EL (cell line): ENCODE results near the gene P3H2.
"Not testable (repeated sequence)": the region's sequence is repeated elsewhere in the genome, so short reads cannot be mapped to it uniquely, and the experiment has no call there.

Experiments
- DNase-seq: peaks from one replicate; pipeline ENCODE4 v3.0.0-alpha.2; 2016

P3H2 gene, protein sequence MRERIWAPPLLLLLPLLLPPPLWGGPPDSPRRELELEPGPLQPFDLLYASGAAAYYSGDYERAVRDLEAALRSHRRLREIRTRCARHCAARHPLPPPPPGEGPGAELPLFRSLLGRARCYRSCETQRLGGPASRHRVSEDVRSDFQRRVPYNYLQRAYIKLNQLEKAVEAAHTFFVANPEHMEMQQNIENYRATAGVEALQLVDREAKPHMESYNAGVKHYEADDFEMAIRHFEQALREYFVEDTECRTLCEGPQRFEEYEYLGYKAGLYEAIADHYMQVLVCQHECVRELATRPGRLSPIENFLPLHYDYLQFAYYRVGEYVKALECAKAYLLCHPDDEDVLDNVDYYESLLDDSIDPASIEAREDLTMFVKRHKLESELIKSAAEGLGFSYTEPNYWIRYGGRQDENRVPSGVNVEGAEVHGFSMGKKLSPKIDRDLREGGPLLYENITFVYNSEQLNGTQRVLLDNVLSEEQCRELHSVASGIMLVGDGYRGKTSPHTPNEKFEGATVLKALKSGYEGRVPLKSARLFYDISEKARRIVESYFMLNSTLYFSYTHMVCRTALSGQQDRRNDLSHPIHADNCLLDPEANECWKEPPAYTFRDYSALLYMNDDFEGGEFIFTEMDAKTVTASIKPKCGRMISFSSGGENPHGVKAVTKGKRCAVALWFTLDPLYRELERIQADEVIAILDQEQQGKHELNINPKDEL

DNA sequence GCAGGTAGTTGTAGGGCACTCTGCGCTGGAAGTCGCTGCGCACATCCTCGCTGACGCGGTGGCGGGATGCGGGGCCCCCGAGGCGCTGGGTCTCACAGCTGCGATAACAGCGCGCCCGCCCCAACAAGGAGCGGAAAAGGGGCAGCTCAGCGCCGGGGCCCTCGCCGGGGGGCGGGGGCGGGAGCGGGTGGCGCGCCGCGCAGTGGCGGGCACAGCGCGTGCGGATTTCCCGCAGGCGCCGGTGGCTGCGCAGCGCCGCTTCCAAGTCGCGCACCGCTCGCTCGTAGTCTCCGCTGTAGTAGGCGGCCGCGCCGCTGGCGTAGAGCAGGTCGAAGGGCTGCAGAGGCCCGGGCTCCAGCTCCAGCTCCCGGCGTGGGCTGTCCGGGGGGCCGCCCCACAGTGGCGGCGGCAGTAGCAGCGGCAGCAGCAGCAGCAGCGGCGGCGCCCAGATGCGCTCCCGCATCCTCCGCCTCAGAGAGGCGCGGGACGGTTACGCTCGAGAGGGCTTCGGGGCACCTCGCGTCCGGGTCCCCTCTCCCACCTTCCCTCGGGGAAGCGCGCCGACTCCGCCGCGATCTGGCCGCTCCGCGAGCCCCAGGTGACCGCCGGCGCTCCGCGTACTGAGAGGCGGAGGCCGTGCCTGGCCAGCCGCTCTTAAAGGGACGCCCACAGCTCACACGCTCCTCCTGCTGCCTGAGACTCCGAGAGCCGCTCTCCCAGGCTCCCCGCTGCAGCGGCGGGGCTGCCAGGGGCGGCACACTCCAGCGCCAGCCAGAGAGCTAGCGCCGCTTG lies at the start of gene P3H2:
P3H2 (minus strand) TSS at position 629 of the 792 bp plus-strand sequence; CDS start at position 463, 166 bp downstream.
- DNase-seq: peak; percentile 93

DNA sequence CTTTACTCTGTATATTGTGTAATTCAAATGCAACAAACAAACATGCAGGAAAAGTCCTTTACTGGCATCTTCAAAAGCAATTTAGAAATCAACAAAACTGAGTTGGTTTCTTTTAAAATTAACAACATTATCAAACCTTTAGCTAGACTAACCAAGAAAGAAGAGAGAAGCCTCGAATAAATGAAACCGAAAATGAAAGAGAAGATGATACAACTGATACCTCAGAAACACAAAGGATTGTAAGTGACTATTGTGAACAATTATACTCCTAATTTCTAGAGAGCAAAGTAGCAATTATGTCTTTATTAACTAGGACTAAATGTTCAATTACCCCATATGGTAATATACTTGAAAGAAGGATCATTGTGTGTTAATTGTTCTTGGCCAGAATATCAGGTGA lies 49.2 kb upstream of the P3H2 start:
- DNase-seq: no peak

DNA sequence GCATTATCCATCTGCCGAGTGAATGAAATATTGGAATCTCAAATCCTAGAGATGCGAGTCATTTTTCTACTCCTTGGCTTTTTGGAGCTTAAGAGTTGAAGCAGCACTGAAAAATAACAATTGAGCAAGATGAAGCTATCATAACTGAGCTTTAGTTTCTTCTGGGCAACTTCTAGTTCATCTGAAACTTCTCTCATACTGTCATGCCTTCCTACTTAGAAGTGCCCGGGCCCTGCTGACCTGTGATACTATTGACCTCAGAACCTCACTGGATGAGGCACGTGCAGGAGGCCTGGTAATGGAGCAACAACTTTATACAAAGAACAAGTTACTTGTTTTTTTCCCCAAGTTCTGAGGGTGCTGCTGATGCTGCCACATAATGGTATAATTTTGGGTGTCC lies 48.5 kb upstream of the P3H2 start:
- DNase-seq: no peak

DNA sequence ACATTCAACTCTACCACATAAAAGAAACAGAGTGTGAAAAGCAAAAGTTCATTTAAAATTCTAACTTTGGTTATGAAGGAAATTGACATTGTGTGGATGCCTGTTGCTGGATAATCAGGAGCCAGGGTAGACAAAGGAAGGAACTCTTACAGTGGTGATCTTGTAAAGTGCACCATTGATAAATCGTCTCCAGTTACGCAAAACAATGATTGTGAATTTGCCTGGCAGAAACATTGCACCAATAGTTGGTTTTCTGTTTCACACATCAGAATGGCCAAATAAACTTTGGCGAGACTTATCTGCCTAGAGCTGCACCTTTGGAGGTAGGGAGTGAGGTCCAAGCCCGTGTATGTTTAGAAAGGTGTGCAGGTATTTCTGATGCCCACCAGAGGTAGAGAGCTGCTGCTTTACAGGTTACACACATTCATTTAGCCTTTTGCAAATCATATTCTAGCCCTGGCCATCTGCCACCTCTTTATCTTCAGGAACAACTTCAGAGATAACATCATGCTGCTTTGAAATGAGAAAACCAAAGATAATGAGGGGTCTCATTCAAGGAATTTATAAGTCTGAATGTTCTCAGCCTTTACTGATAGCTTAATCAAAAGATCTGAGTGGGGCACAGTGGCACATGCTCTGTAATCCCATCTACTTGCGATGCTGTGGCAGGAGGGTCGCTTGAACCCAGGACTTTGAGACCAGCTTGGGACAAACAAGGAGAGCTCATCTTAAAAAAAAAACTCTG lies 47.4 kb upstream of the P3H2 start:
- no peak for DNase-seq

DNA sequence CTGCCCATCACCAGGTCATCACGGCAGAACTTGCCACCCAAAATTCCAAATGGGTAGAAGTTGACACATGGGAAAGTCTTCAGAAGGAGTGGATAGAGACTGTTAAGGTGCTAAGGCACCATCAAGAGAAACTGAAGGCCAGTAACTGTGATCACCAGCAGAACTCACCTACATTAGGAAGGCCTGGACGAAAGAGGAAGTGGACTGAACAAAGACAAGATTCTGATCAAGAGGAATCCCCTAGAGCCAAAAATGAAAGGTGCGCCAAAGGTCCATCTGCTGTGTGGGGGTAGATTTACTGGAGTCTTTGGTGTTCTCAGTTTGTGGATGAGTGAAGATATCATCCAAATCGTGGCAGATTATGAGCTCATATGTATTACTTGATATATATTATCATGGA lies 46.3 kb upstream of the P3H2 start:
- no peak for DNase-seq

DNA sequence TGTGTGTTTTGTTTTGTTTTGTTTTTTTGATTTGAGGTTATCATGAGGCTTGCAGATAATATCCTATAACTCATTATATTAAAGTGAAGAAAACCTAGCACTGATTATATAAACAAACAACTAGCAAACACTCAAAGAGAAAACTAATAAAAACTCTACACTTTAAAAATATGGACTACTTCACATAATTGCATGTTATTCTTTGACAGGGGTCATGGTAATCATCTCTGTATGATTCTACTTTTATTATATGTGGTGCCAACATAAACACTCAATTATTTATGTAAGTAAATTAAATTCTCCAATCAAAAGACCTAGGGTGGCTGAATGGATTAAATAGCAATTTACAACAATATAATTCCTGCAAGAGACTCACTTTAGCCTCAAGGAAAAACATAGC lies 44.6 kb upstream of the P3H2 start:
- DNase-seq: no peak

DNA sequence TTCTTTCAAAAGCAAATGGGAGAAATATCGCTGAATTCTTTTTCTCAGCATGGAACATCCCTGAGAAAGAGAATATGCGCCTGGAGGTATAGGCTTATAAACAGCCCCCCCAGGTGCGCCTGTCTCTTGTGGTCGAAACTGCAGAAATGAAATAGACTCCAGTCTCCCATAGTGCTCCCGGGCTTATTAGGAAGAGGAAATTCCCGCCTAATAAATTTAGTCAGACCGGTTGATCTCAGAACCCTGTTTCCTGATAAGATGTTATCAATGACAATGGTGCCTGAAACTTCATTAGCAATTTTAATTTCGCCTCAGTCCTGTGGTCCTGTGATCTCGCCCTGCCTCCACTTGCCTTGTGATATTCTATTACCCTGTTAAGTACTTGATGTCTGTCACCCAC lies 41.3 kb upstream of the P3H2 start:
- DNase-seq: not testable (repeated sequence)

DNA sequence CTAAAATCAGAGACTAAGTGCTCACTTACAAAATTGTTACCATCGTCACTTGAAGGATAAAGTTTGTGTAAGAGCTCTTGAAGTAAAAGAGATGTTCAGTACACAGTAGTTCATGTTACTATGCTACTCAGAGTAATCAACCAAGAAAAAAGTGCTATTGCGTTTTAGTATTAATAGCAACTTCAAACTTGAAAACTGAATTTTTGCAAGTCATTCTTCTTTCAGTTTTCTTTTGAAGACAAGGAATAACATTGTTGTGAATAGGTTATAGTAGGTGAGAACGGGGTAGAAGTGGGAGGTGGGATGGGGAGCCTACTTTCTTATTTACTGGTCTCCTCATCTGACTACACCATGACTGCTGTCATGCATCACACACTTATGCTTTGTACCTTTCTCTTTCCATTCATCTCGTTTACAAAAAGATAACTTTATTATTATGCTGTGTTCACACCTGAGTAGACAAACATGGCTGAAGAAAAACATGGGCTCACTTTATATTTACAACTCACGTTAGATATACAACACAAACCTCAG lies 39.3 kb upstream of the P3H2 start:
- DNase-seq: no peak

DNA sequence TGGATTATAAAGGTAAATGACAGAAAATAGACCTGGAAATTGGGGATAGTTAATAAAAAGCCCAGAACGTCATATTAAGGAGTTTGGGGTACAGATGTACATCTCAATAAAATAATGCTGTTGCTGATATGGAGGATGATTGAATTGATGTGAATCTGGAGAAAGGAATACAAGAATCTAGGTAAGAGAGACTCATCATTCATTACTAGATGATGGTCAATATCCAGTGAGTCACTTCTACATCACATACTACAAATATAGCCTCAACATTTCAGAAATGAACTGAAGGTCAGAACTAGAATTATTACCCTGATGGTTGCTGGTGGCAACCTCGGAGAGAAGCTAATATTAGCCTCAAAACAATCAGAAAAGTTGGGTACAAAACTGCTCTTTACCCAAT lies 37.6 kb upstream of the P3H2 start:
- no peak for DNase-seq

DNA sequence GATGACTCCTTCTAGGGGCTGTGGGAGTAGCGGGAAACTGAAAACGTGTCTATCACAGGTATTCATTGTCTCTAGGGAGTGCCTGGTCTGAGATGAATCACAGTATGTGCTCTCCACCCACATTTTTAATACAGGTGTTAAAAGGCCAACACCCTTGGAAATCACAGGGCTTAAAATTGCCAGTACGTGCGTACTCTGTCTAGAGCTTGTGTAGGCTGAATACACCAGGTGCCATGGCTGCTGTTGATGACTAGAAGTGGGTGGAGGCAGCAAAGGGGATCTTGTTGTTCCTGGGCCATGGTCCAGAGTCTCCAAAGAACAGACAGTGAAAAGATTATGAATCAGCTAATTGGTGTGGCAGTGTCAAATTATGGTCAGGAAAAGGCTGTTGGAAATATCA lies 35.1 kb upstream of the P3H2 start:
- DNase-seq: no peak

DNA sequence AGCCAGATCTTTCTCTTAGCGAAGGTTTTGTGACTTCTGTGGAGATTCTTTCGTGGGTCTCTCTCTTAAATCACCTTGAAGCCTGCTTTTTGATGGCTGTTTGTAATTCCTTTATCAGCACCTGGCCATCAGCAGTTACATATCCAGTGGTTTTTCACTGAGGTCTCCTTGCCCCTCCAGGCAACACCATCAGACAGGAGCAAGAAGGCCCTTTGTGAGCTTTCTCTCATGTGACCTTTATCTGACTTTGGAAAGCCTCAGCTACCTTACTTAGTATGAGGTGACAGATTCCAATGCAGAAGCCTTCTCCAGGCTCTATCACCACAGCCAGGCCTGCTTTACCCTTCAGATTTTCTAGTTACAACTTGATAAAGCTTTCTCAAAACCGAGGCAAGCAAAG lies 30.0 kb upstream of the P3H2 start:
- no peak for DNase-seq

DNA sequence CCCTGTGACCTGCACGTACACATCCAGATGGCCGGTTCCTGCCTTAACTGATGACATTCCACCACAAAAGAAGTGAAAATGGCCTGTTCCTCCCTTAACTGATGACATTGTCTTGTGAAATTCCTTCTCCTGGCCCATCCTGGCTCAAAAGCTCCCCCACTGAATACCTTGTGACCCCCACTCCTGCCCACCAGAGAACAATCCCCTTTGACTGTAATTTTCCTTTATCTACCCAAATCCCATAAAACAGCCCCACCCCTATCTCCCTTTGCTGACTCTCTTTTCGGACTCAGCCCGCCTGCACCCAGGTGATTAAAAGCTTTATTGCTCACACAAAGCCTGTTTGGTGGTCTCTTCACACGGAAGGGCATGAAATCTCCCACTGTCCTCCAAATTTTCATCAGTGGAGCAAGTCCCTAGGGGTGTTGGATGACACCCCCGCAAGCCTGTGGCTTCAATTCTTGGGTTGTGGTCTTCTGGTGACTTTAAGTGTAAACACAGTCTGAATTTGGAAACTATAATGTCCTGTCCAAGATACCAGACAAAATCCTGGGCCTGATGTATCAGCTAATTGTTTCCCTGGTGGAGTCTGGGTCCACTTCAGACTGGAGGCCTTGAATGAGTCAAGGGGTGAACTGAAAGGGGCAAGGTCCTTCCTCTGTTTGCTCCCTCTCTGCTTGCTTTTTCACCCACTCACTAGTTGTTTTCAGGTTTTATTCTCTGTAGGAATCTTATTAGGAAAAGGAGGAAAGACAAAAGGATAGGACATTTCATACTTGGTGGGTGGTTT lies 29.3 kb upstream of the P3H2 start:
- DNase-seq: not testable (repeated sequence)

DNA sequence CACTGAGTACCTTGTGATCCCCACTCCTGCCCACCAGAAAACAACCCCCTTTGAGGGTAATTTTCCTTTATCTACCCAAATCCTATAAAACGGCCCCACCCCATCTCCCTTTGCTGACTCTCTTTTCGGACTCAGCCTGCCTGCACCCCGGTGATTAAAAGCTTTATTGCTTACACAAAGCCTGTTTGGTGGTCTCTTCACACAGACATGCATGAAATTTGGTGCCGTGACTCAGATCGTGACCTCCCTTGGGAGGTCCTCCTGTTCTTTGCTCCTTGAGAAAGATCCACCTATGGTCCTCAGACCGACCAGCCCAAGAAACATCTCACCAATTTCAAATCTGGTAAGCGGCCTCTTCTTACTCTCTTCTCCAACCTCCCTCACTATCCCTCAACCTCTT lies 24.1 kb upstream of the P3H2 start:
- DNase-seq: not testable (repeated sequence)

DNA sequence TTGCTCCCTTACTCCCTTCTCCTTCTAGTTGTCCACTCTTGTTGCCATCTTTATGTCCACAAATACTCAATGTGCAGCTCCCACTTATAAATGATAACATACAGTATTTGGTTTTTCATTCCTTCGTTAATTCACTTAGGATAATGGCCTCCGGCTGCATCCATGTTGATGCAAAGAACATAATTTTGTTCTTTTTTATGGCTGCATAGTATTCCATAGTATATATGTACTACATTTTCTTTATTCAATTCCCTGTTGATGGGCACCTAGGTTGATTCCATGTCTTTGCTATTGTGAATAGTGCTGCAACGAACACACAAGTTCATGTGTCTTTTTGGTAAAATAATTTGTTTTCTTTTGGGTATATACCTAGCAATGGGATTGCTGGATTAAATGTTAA lies 21.3 kb upstream of the P3H2 start:
- no peak for DNase-seq

DNA sequence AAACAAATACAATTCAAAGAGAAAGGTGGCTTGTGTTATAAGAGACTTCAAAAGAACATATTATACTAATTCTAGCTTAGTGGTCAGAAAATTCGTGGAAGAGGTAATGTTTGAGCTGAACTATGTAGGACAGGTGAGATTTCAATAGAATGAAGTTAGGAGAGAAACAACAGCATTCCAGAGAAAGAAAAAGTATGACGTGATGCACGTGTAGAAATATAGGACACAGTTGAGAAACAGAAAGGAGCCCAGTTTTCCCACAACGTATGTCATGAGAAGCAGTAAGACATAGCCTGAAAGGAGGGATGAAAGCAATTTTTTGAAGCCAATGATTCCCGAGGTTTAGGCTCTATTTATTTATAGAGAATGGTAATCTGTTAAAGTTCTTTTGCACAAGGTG lies 18.7 kb upstream of the P3H2 start:
- no peak for DNase-seq

DNA sequence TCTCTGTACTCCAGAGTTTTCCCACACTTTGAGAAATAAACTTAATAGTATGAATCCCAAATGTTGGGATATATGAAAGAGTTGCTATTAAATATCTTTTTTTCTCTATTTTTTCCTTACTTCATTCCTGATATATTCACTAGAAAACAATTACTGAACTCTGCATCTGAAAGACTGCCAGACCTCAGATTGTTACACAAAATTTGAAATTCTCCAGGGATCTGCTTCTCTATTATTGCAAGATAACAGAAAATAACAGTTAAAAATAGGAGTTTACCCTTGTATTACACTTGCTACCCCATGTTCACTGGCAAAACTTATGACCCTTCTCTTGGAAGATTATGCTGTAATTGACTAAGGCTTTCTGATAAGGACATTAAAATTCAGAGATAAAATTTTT lies 11.7 kb upstream of the P3H2 start:
- DNase-seq: no peak

DNA sequence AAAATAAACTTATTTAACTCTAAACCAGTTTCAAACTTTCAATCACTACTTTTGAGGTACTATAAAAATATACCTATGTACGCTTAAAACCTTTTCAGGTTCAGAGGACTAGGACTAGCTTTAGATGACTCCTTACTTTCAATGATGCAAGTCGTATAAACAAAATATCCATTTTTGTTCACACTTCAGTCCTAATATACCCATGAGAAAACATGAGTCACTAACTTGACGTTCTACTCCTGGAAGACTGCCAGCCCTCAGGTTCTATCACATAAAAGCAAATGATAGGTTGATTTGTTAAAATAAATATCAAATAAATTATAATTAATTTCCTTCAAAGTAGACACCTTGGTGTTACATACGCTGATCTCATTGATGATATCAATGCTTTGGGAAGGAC lies 10.6 kb upstream of the P3H2 start:
- peak; percentile 66 for DNase-seq

DNA sequence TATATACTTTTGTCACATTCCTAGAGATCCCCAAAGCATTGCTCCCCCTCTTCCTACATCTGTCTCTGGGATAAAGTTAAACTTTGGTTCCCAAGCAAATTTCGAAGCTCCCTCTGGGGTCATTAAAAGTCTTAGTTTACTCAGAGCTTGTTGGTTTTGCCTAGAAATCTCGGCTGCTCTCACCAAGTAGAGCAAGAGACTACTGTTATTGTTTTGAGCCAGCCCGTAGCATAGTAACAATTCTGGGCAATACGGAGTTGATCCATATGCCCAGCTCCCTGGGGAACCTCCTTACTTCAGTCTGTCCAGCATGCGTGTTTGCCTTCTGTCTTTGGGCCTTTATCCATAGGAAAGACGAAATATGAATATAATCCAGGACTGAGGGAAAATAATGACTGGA lies 10.0 kb upstream of the P3H2 start:
- DNase-seq: no peak

DNA sequence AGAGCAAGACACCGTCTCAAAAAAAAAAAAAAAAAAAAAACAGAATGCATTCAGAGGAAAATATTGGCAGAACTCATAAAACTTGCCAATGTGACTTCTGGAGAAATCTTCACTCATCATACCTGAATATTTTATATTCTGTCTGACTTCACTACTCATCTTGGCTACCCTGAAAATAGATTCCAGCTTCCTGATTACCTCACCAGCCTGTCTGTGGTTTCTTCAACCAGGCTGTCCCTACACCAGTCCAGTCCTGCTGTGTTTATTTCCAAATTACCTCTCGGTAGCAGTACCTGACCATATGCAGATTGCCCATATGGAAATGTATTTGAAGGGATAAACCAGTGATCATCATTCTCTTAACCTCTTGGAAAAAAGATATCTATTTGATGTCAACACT lies 9.3 kb upstream of the P3H2 start:
- no peak for DNase-seq

DNA sequence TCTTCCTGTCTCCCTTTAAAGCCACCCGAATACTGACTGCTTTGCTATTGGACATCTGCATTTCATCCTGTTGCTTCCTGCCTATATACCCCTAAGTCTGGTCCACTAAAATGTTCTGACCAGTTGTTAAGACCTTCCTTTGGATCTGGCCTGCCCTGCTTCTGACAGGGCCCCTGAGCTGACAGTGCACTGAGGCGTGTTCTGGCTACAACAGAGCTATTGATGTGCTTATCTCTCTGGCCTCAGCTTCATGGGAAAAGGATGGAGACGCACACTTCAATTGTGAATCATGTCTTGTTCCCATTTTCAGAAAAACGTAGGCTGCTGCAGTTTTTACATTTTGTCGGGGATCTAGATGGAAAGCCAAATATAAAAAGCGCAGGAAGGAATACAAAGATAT lies 7.1 kb upstream of the P3H2 start:
- DNase-seq: no peak

DNA sequence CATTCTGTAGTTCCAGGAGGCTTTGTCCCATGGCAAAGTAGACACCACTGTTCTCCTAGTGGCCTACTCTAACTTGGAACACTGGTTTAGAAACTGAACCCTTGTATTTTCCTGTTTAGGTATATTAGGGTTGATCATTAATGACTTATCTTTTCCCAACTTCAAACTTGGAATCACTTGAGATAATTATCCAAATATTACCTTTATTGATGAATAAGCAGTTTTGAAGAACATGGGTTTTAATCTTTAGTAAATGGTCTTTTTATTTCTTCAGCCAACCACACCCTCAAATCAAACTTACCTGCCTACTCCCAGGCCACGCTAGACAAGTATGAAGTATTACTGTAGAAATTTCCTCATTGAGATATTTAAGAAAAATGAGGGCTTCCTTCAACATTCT lies 6.5 kb upstream of the P3H2 start:
- no peak for DNase-seq
